NCI-H526 (cell line): ENCODE measurements around the gene RIOK2.
"Not testable (repeated sequence)": the region's sequence is repeated elsewhere in the genome, so short reads cannot be mapped to it uniquely, and the experiment has no call there.

ENCODE experiments used
- DNase-seq, 2 experiments: peaks; one replicate each; lab custom pipeline; 2025; lab: John Stamatoyannopoulos, UW

Gene RIOK2

GRCh38 chr5:97183100-97183929 lies at the start of gene RIOK2:
RIOK2 (minus strand) TSS chr5:97183247; CDS start chr5:97183191, 56 bp downstream.
- peak; percentile 90 to 96 for DNase-seq

- DNase-seq: peak in 1 of 2 experiments; percentile 68
These were observed 48.1 kb upstream of the RIOK2 start for GRCh38 chr5:97231025-97231636.

- no peak for DNase-seq
These were observed 46.7 kb upstream of the RIOK2 start for GRCh38 chr5:97229688-97230285.

- no peak for DNase-seq
These were observed 46.1 kb upstream of the RIOK2 start for GRCh38 chr5:97229196-97229595.

- DNase-seq: no peak
These were observed 42.2 kb upstream of the RIOK2 start for GRCh38 chr5:97225222-97225621.

- DNase-seq: no peak
These were observed 41.2 kb upstream of the RIOK2 start for GRCh38 chr5:97224112-97224750.

- no peak for DNase-seq
These were observed 40.5 kb upstream of the RIOK2 start for GRCh38 chr5:97223596-97223995.

GRCh38 chr5:97209343-97209742 lies 26.3 kb upstream of the RIOK2 start:
- DNase-seq: no peak

- no peak for DNase-seq
These were observed 25.7 kb upstream of the RIOK2 start for GRCh38 chr5:97208714-97209113.

GRCh38 chr5:97208184-97208713 lies 25.2 kb upstream of the RIOK2 start:
- DNase-seq: no peak

GRCh38 chr5:97194366-97194765 lies 11.3 kb upstream of the RIOK2 start:
- no peak for DNase-seq

- DNase-seq: no peak
These were observed 10.3 kb upstream of the RIOK2 start for GRCh38 chr5:97193355-97193688.

GRCh38 chr5:97192580-97193354 lies 9.7 kb upstream of the RIOK2 start:
- no peak for DNase-seq

- DNase-seq: no peak
These were observed 8.8 kb upstream of the RIOK2 start for GRCh38 chr5:97191893-97192292.

- DNase-seq: not testable (repeated sequence)
These were observed 6.5 kb upstream of the RIOK2 start for GRCh38 chr5:97189523-97189922.

GRCh38 chr5:97183930-97184213 lies 825 bp upstream of the RIOK2 start:
- no peak for DNase-seq

GRCh38 chr5:97182571-97183099 lies 412 bp downstream of the RIOK2 start:
- no peak for DNase-seq

GRCh38 chr5:97181856-97182545 lies 1.0 kb downstream of the RIOK2 start:
- DNase-seq: no peak

- DNase-seq: not testable (repeated sequence)
These were observed 3.6 kb downstream of the RIOK2 start for GRCh38 chr5:97179457-97179856.

- DNase-seq: no peak
These were observed 10.8 kb downstream of the RIOK2 start for GRCh38 chr5:97172227-97172626.

GRCh38 chr5:97171703-97172102 lies 11.3 kb downstream of the RIOK2 start:
- DNase-seq: no peak
